H1 (cell line): ENCODE data around the gene CCL26. TPM values are rescaled to one million over a fixed set of nuclear protein-coding genes. Genes with fewer than 3 reads are reported as not detected.
"Not testable (repeated sequence)": the region's sequence is repeated elsewhere in the genome, so short reads cannot be mapped to it uniquely, and the experiment has no call there.

Experiments used
- CTCF ChIA-PET: fragments of 300-600 bp; sonication (Branson Sonifier 250); formaldehyde crosslinking; loops from one replicate; lab custom pipeline; 2021; ENCODE audit not compliant: partially characterized antibody; lab: Charles Lee
- POLR2A ChIA-PET: fragments of 300-600 bp; sonication (Branson Sonifier 250); formaldehyde crosslinking; loops from one replicate; lab custom pipeline; 2021; ENCODE audit warnings: inconsistent platforms; ENCODE audit not compliant: partially characterized antibody; lab: Charles Lee
- DNase-seq, 2 experiments: peaks; one replicate each; pipeline versions ENCODE4 v3.0.0 to v3.0.0-alpha.2; 2010 to 2022; ENCODE audit warnings: low spot score in 2 of 2, low read depth in 1 of 2, mixed read lengths in 1 of 2
- FAIRE-seq: peaks from 2 replicates; lab custom pipeline; 2011; peaks lifted over from hg19 to GRCh38; lab: Jason Lieb, UNC
- H2AFZ ChIP-seq: 2 replicates; pipeline ENCODE4 v1.8.1; 2012; ENCODE audit warnings: low read length, inconsistent platforms
- H2AK5ac ChIP-seq: 2 replicates; pipeline ENCODE4 v1.6.1; 2013; ENCODE audit warnings: low read depth, low read length
- H2BK120ac ChIP-seq: replicated peaks from 2 replicates; pipeline ENCODE3; 2013; ENCODE audit warnings: low read depth, low read length, inconsistent platforms
- H2BK12ac ChIP-seq: 2 replicates; pipeline ENCODE4 v1.6.1; 2013; ENCODE audit warnings: low read depth, low read length
- H2BK15ac ChIP-seq: 2 replicates; pipeline ENCODE4 v1.6.1; 2013; ENCODE audit warnings: low read length
- H2BK20ac ChIP-seq: 2 replicates; pipeline ENCODE4 v1.6.1; 2013; ENCODE audit warnings: low read length
- H2BK5ac ChIP-seq: 2 replicates; pipeline ENCODE4 v1.6.1; 2013; ENCODE audit warnings: low read depth, low read length
- H3K14ac ChIP-seq: 2 replicates; pipeline ENCODE4 v1.6.1; 2013; ENCODE audit warnings: inconsistent platforms; ENCODE audit not compliant: insufficient read length
- H3K18ac ChIP-seq: 2 replicates; pipeline ENCODE4 v1.6.1; 2013; ENCODE audit warnings: low read length; ENCODE audit errors: extremely low read depth
- H3K23ac ChIP-seq: 2 replicates; pipeline ENCODE4 v1.6.1; 2013; ENCODE audit warnings: inconsistent platforms; ENCODE audit not compliant: insufficient read length
- H3K23me2 ChIP-seq: 2 replicates; pipeline ENCODE4 v1.6.1; 2013; ENCODE audit warnings: low read depth, low read length
- H3K27ac ChIP-seq: 2 replicates; pipeline ENCODE4 v1.6.1; 2011; ENCODE audit warnings: low read depth, low read length, inconsistent platforms
- H3K27me3 ChIP-seq, 4 experiments: replicated peaks in 1 of 4; 1 replicate in 1 of 4; 2 replicates in 3 of 4; pipeline versions ENCODE4 v1.6.1 to v1.8.1; 2011 to 2013; ENCODE audit warnings: low read length in 3 of 4, mild to moderate bottlenecking in 3 of 4, inconsistent platforms in 2 of 4, mixed read lengths in 2 of 4, moderate library complexity in 1 of 4; ENCODE audit not compliant: control insufficient read depth in 3 of 4, insufficient read depth in 3 of 4; ENCODE audit errors: extremely low read depth in 1 of 4
- H3K36me3 ChIP-seq, 4 experiments: 2 replicates each; pipeline versions ENCODE4 v1.6.1 to v1.8.1; 2011 to 2013; ENCODE audit warnings: mild to moderate bottlenecking in 4 of 4, low read length in 3 of 4, moderate library complexity in 2 of 4, control low read depth in 1 of 4, inconsistent platforms in 1 of 4; ENCODE audit not compliant: insufficient read depth in 4 of 4, control insufficient read depth in 2 of 4
- H3K4ac ChIP-seq: replicated peaks from 2 replicates; pipeline ENCODE3; 2013; ENCODE audit warnings: low read length, low read depth, mixed read lengths, inconsistent platforms; ENCODE audit not compliant: insufficient read length
- H3K4me1 ChIP-seq, 4 experiments: replicated peaks in 1 of 4; 1 replicate in 1 of 4; 2 replicates in 3 of 4; pipeline versions ENCODE4 v1.6.1 to v1.8.1; 2011 to 2013; ENCODE audit warnings: low read length in 3 of 4, inconsistent platforms in 2 of 4, mixed read lengths in 1 of 4; ENCODE audit not compliant: insufficient read depth in 4 of 4, control insufficient read depth in 3 of 4
- H3K4me2 ChIP-seq, 2 experiments: 2 replicates each; pipeline versions ENCODE4 v1.6.1 to v1.8.1; 2011 to 2013; ENCODE audit warnings: low read depth in 2 of 2, low read length in 2 of 2, control low read depth in 1 of 2, inconsistent platforms in 1 of 2, mild to moderate bottlenecking in 1 of 2; ENCODE audit not compliant: insufficient read depth in 1 of 2
- H3K4me3 ChIP-seq, 4 experiments: fragments of 200-600, 300-600 bp in 1 of 4; sonication (generic), shearing (Covaris generic), sonication (Bioruptor Twin) in 1 of 4; 2 replicates each; pipeline versions ENCODE4 v1.5.1 to v1.8.1; 2011 to 2016; ENCODE audit warnings: low read length in 4 of 4, low read depth in 3 of 4, control low read depth in 2 of 4, inconsistent platforms in 2 of 4, mild to moderate bottlenecking in 2 of 4, mixed read lengths in 1 of 4, moderate library complexity in 1 of 4; ENCODE audit not compliant: insufficient read depth in 2 of 4; ENCODE audit errors: extremely low read depth in 1 of 4
- H3K56ac ChIP-seq: replicated peaks from 2 replicates; pipeline ENCODE3; 2013; ENCODE audit warnings: low read depth, mild to moderate bottlenecking, mixed read lengths, low read length, inconsistent platforms; ENCODE audit not compliant: insufficient read length
- H3K79me1 ChIP-seq: 2 replicates; pipeline ENCODE4 v1.6.1; 2013; ENCODE audit warnings: low read depth, low read length, control low read depth
- H3K79me2 ChIP-seq, 2 experiments: 2 replicates each; pipeline versions ENCODE4 v1.6.1 to v1.8.1; 2012 to 2013; ENCODE audit warnings: low read length in 2 of 2, mild to moderate bottlenecking in 2 of 2, inconsistent platforms in 1 of 2; ENCODE audit not compliant: insufficient read depth in 2 of 2, control insufficient read depth in 1 of 2
- H3K9ac ChIP-seq, 4 experiments: replicated peaks in 1 of 4; 1 replicate in 1 of 4; 2 replicates in 3 of 4; pipeline versions ENCODE4 v1.6.1 to v1.8.1; 2011 to 2013; ENCODE audit warnings: low read depth in 3 of 4, low read length in 3 of 4, control low read depth in 2 of 4, mild to moderate bottlenecking in 2 of 4, moderate library complexity in 2 of 4, inconsistent platforms in 1 of 4; ENCODE audit errors: extremely low read depth in 1 of 4
- H3K9me3 ChIP-seq, 2 experiments: 2 replicates each; pipeline versions ENCODE4 v1.6.1 to v1.8.1; 2012 to 2013; ENCODE audit warnings: mild to moderate bottlenecking in 2 of 2, moderate library complexity in 2 of 2, control low read depth in 1 of 2, inconsistent platforms in 1 of 2, low read depth in 1 of 2, low read length in 1 of 2, mixed read lengths in 1 of 2; ENCODE audit not compliant: insufficient read depth in 2 of 2
- H4K20me1 ChIP-seq, 2 experiments: replicated peaks in 1 of 2; 2 replicates each; pipeline versions ENCODE3 to v1.8.1; 2011 to 2013; ENCODE audit warnings: inconsistent platforms in 2 of 2, low read length in 2 of 2, mild to moderate bottlenecking in 1 of 2; ENCODE audit not compliant: insufficient read depth in 2 of 2, control insufficient read depth in 1 of 2
- H4K5ac ChIP-seq: 2 replicates; pipeline ENCODE4 v1.6.1; 2013; ENCODE audit warnings: low read length, low read depth, mixed read lengths, inconsistent platforms; ENCODE audit not compliant: insufficient read length
- H4K8ac ChIP-seq: 2 replicates; pipeline ENCODE4 v1.8.0; 2013; ENCODE audit warnings: mild to moderate bottlenecking, moderate library complexity, low read length, inconsistent platforms; ENCODE audit not compliant: insufficient read depth; ENCODE audit errors: extremely low read depth
- H4K91ac ChIP-seq: replicated peaks from 2 replicates; pipeline ENCODE3; 2013; ENCODE audit warnings: low read length, mixed read lengths, inconsistent platforms; ENCODE audit not compliant: insufficient read length
- ASH2L ChIP-seq: fragments of 200-600, 300-600 bp; sonication (generic); IDR thresholded peaks from one replicate; pipeline ENCODE4 v1.7.1; 2017; ENCODE audit warnings: low read length
- RNF2 ChIP-seq: fragments of 200-900, 300-1000 bp; sonication (generic); IDR thresholded peaks from 2 replicates; pipeline ENCODE4 v1.7.1; 2016; ENCODE audit warnings: borderline replicate concordance, low read depth, mild to moderate bottlenecking, antibody characterized with exemption, low read length; ENCODE audit not compliant: poor library complexity, severe bottlenecking; ENCODE audit errors: missing control alignments
- WGBS, 2 experiments: shearing (Covaris generic) in 1 of 2; methylation state at CpG; one replicate each; pipeline versions ENCODE4 v1.1.6 to v1.1.7; 2013 to 2015; ENCODE audit warnings: low lambda C conversion rate in 2 of 2, mixed read lengths in 2 of 2, inconsistent platforms in 1 of 2, low coverage in 1 of 2, missing lambda C conversion rate in 1 of 2; ENCODE audit not compliant: insufficient replicate concordance in 2 of 2, insufficient coverage in 1 of 2, insufficient read length in 1 of 2; ENCODE audit errors: extremely low coverage in 1 of 2, missing lambda C conversion rate in 1 of 2; 5-methylcytosine and 5-hydroxymethylcytosine counted together
- polyA plus RNA-seq, 7 experiments: library from polyadenylated mRNA; depleted of rRNA in 3 of 7; stranded (reverse) in 5 of 7; unstranded in 2 of 7; fragments of >200 nt in 5 of 7; fragments of 200-250 nt in 2 of 7; gene quantifications; 1 replicate in 5 of 7; 2 replicates in 1 of 7; 4 replicates in 1 of 7; pipeline versions ENCODE4 v1.2.1 to v1.2.3, GENCODE V29; 2011 to 2013; ENCODE audit warnings: missing spikeins in 2 of 7, mixed read lengths in 2 of 7
- total RNA-seq: library from RNA; stranded (reverse); fragmentation: NEBNext Ultra II Directional; extraction: Animal tissue kit (Norgen Biotek cat#: 25700); gene quantifications from 2 replicates; pipeline ENCODE4 v1.2.1, GENCODE V29; 2021

The CCL26 gene
- total and polyA plus RNA-seq, 2 of the 8 experiments (the other 6 are each of a cell fraction or from before 2014, with no cell fraction given) = 8.7 to 14.9 TPM

DNA sequence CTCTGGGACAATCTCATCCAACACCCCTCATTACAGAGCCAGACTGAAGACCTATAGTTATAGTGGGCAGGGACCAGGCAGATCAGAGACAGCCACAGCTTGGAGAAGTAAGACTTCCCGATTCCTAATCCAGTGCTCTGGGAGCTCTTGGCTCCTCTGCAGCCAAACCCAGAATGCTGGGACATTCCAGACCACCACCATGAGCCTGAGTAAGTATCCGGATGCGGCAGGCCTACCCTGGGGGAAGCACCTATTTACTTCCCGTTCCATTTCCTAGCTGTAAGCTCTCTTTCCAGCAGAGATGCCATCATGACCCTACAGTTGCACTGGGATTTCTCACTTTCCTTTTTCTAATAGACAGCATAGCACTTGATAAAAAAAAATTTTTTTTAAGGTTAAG lies 49.6 kb downstream of the CCL26 start (continued):
- TF ChIP-seq RNF2 (no peak), ASH2L (no peak)

DNA sequence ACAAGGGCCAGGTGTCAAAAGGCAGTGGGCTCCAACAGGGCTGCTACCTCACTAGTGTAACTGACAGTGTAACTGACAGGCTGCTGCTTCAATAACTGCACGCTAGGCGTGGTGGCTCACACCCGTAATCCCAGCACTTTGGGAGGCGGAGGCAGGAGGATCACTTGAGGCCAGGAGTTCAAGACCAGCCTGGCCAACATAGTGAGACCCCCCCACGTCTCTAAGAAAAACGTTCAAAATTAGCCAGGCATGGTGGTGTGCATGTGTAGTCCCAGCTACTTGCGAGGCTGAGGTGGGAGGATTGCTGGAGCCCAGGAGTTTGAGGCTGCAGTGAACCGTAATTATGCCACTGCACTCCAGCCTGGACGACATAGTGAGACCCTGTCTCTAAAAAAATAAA lies 50.1 kb downstream of the CCL26 start:
- H4K20me1 ChIP-seq, H3K4ac ChIP-seq, H3K27ac ChIP-seq, H3K79me1 ChIP-seq, H3K79me2 ChIP-seq, DNase-seq, H2BK12ac ChIP-seq, H3K14ac ChIP-seq, H2BK15ac ChIP-seq, H3K27me3 ChIP-seq, POLR2A ChIA-PET, H2BK120ac ChIP-seq, H2BK5ac ChIP-seq, FAIRE-seq, H3K4me3 ChIP-seq, H3K36me3 ChIP-seq, H3K18ac ChIP-seq, H3K23me2 ChIP-seq, H4K8ac ChIP-seq, H2AK5ac ChIP-seq, H4K5ac ChIP-seq, H4K91ac ChIP-seq, H3K56ac ChIP-seq, H3K4me1 ChIP-seq, H3K23ac ChIP-seq, H3K9ac ChIP-seq, H3K9me3 ChIP-seq, H2AFZ ChIP-seq, H2BK20ac ChIP-seq, H3K4me2 ChIP-seq: not testable (repeated sequence)
- CTCF ChIA-PET = interaction anchor here (0.7 to 2.5 kb wide), 4 partner anchors 10 to 41 kb away, joined by 3 to 10 read pairs (median 6); no protein-coding TSS in a partner anchor
- WGBS, 2 experiments = 88% methylated on average over 9 of the region's 9 CpGs; no CpG with 5 or more reads in 1 of the 2 experiments
